Inflammatory macrophage treated with lipopolysaccharide for 1 hour (primary cell): ENCODE measurements around the gene OLFM2.
A peak's percentile ranks its signal among the peaks of the same experiment; 100 is the strongest.
"Not testable (repeated sequence)": the region's sequence is repeated elsewhere in the genome, so short reads cannot be mapped to it uniquely, and the experiment has no call there.

ENCODE experiments used
- DNase-seq, 2 donors: peaks; one replicate each; pipeline ENCODE4 v3.0.0-alpha.2; 2020 to 2022

OLFM2 gene

DNA sequence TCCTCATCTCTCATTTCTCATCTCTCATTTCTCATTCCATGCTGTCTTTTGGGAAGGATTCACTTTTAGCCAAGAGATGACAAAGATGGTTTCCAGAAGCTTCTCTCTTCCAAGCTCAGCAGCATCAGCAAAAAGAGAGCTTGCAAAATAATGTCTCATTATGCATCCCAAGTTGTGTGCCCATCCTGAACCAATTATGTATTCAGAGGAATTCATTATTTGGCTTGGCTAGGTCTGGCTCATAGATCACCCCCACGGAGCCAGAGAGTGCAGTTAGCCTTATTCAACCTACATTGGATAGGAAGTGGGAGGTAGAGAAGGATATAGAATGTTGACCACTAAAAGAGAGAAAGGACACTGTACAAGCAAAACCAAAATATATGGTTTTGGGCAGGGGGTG is 5.4 kb upstream of the OLFM2 start:
- DNase-seq = no peak

- DNase-seq = no peak
Observed at GRCh38 chr19:9941231-9941630, 4.9 kb upstream of the OLFM2 start.

DNA sequence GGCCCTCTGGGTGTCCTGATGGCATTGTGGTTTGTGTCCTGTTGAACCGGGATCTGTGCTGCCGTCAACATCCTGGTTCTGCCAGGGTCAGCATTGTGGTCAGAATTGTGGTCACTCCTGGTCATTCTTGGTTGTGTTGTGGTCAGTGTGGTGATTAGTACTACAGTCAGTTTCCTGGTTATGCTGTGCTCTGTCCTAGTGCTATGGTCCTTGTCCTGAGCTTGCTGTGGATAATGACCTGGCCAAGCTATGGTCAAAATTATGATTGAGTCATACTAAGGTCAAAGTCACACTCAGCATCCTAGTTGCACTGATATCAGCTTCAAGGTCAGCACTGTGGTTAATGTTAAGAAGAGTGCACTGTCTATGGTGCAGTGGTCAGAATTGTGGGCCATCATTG is 4.5 kb upstream of the OLFM2 start:
- no peak for DNase-seq

GRCh38 chr19:9939301-9939913 is 3.1 kb upstream of the OLFM2 start:
- DNase-seq = no peak

DNA sequence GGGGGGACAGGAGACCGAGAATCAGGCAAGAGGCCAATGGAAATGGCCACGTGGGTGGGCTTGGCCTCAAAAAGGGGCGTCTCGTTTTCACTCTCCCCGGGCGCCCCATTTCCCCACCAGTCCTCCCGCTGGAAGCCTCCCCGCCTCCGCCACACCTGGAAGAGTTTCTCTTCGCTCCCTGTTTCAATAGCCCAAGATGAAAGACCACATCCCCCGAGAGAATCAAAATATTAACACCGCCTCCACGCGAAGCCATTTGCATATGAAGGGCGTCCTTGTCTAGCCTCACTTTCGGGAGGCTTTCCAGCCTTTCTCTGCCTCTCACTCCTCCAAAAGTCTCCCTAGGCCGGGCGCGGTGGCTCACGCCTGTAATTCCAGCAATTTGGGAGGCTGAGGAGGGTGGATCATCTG is 691 bp upstream of the OLFM2 start:
- no peak for DNase-seq

DNA sequence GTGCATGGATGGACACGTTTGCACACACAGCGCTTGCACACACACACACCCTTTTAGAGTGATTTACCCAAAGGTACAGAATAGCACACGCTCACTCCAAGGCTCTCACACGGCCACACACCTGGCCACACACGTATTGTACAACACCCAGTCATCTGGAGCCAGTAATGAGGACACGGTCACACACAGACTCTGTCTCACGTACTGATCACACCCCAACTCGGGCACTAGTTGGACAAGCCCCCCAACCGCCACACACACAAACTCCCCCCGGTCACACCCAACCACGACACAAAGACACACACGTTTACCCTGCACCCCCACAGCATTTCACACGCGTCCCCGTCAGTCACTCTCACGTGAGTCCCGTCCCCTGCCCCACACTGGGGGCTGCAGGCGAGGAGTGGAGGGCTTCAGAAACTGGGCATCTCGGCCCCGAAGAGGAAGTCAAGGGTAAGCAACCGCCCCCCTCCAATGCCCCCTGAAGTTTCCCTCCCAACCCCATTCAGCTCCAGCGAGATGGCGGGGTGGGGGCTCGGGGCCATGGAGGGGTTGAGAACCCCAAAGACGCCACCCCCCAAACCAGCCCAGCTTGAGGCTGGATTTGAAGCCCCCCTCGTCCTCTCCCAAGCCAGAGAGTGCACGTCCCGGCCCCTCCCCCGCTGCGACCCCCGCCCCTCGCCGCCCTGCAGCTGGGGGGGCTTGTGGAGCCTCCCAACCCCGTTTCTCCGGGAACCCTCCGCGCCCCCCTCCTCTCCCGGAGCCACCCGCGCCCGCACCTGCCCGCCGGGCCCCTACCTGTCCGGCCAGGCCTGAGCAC is 599 bp downstream of the OLFM2 start:
- no peak for DNase-seq

DNA sequence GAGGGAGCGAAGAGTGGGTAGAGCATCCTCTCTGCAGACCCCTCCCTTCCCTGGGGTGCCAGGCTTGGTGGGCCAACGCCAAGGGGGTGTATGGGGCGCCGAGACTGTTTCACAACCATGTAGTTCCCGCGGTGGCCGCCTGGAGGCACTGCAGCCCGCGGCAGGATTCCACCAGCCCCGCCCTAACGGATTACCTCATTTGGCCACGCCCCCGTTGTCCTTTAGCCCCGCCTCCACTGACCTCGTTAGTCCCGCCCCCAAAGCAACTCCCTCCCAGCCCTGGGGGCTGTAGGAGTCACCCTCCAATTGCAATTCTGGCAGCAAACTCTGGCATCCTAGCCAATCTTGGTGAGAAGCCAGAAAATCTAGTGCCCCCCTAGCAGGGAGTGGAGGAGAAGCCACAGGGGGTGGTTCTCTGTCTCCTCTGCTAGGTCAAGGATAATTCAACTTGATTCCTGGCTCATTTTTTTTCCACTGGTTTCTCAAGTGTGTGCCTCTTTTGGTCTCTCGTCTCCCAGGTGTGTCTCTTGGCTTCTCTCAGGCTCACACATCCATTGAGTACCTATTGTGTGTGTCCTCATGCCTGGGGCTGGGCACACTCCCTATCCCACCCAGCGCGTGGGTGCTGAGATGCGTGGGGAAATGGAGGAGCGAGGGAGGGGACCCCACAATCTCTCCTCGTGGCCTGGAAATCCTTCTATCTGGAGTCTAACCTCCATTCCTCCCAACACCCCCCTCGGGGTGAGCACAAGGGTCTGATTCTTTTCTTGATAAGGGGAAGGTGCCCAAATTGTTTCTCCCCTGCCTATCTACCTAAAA is 2.0 kb downstream of the OLFM2 start:
- peak; percentile 49 to 90 for DNase-seq

- DNase-seq = no peak
Observed at GRCh38 chr19:9932835-9933234, 3.5 kb downstream of the OLFM2 start.

GRCh38 chr19:9931629-9932028 is 4.7 kb downstream of the OLFM2 start:
- DNase-seq = no peak

- DNase-seq = no peak
Observed at GRCh38 chr19:9923440-9923839, 12.9 kb downstream of the OLFM2 start.

- not testable (repeated sequence) for DNase-seq
Observed at GRCh38 chr19:9922782-9923379, 13.4 kb downstream of the OLFM2 start.

- peak; percentile 51 to 52 for DNase-seq
Observed at GRCh38 chr19:9917321-9917720, 19.0 kb downstream of the OLFM2 start.

DNA sequence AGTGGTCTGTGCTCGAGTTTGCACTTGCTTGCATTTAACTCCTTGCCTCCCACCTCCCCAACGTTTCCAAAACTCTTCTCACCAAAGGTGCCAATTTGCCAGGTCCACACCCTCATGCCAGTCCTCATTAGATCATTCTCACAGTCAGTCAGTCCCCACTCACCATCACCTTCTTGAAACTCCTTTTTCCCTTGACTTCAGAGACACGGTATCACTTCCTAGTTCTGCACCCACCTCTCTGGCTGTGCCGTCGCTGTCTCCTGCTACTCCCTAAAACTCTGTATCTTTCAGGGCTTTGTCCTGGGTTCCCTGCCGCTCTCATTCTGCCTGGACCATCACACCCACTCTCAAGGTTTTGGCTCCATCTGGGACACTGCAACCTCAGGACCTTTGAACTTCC is 19.6 kb downstream of the OLFM2 start:
- no peak for DNase-seq

DNA sequence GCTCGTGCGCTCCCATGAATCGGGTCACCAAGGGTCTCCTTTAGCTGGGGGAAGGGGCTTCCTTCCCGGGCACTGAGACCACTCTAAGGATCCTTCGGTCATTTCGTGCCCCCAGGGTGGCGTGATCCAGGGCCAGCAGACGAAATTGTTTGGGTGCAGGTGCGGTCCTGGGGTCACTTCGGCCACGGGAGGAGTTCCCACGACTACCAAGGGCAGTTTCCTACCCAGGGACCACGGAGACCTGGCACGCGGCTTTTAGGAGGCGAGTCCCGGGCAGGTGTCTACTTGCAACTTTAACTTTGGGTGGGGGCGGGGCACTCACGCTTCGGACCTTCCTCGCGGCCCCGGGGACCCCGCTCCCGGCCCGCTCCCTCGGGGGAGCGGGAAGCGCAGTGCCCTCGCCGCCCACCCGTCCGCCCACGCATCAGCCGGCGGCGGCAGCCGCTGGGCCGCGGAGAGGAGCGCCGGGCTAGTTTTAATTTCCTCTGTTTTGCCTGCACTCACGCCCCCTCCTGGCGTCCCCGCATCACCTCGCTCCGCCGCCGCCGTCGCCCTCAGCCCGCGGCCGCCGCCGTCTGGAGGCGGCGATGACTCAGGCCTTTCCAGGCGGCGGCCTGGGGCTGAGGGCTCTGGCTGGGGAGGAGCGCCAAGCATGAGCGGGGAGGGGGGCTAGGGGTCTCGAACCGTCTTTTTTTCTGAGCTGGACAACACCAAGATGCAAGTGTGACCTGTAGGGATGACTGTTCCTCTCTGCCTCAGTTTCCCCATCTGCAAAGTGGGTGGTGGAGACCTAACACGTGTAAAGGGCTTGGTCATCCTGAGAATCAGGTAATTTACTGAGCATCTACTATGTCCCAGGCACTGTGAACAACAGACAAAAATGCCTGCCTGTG is 21.8 kb downstream of the OLFM2 start:
- DNase-seq = peak; percentile 75 to 76

DNA sequence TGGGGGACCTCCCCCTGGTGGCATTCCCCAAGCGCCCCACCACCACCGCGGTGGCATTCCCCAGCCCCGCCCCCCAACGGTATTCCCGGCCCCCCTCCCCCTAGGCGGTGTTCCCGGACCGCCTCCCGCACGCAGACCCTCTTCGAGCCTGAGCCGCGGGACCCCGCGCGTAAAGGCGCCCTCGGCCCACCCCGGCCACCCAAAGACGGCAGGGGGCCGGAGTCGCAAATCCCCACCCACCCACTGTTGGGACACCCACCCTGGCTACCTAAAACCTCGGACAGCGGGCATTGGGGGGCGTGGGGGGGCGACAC is 22.4 kb downstream of the OLFM2 start:
- no peak for DNase-seq

- DNase-seq = no peak
Observed at GRCh38 chr19:9913237-9914000, 22.9 kb downstream of the OLFM2 start.

- no peak for DNase-seq
Observed at GRCh38 chr19:9912551-9913236, 23.6 kb downstream of the OLFM2 start.

- DNase-seq = no peak
Observed at GRCh38 chr19:9911524-9912185, 24.7 kb downstream of the OLFM2 start.

- no peak for DNase-seq
Observed at GRCh38 chr19:9910625-9911024, 25.7 kb downstream of the OLFM2 start.

DNA sequence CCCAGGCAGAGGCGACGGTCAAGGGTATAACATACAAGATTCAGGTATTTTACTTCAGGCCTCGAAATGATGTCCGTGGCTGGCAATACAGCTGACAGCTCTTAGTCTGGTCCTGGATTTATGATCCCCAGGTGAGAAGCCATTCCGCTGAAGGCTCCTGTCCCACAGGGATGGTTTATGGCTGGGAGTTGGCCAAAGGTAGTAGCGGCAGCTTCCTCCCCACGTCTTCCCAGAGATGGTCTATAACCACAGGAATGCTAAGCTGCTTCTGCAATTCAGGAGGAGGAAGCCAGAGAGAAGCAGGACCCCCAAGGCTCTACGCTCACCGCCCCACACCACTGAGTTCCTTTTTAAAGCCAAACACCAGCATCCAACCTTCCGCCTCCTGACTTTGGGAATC is 27.1 kb downstream of the OLFM2 start:
- DNase-seq = no peak
